Measurements from ENCODE around the gene KIDINS220.

KIDINS220 gene

GRCh38 chr2:8753609-8754008 lies 83.8 kb downstream of the KIDINS220 start:
- Histone ChIP-seq H3K79me2 (ENCODE audit: insufficient read depth, low read length) (no peaks in the 10 kb centered on the region), H3K27me3 (ENCODE audit: insufficient read depth, low read length, poor library complexity) (no peaks in the 10 kb centered on the region), H3K9ac (ENCODE audit: low read depth, low read length) (no peak overlapping the region), H3K9me3 (ENCODE audit: insufficient read depth, low read length, severe bottlenecking) (peaks cover 4% of the 10 kb centered on the region), H4K20me1 (ENCODE audit: insufficient read depth, low read length) (no peaks in the 10 kb centered on the region), H3K4me2 (ENCODE audit: insufficient read depth, low read length) (no peak overlapping the region), H3K4me3 (ENCODE audit: low read depth in 1 of 2, low read length in 2 of 2) (no peak overlapping the region), H2AFZ (ENCODE audit: low read depth, low read length) (no peak overlapping the region), H3K4me1 (ENCODE audit: insufficient read depth, low read length) (no peaks in the 10 kb centered on the region), H3K36me3 (ENCODE audit: insufficient read depth, low read length) (peaks cover 36% of the 10 kb centered on the region), H3K27ac (ENCODE audit: low read length) (no peak overlapping the region)
- TF ChIP-seq CTCF (IDR thresholded peaks at IDR 0.05; ENCODE audit: borderline replicate concordance, extremely low read depth, low read length, poor library complexity, severe bottlenecking) = no peak
- TF ChIP-seq EZH2 (IDR thresholded peaks at IDR 0.05; ENCODE audit: borderline replicate concordance, low read depth, low read length, severe bottlenecking) = no peak
- ATAC-seq (ENCODE audit: insufficient read depth, low read depth) = no peak
- DNase-seq = no peak

GRCh38 chr2:8752385-8752784 lies 85.0 kb downstream of the KIDINS220 start:
- peaks cover 4% of the 10 kb centered on the region for H3K9me3 ChIP-seq (ENCODE audit: insufficient read depth, low read length, severe bottlenecking)
- no peak for TF ChIP-seq CTCF (IDR thresholded peaks at IDR 0.05; ENCODE audit: borderline replicate concordance, extremely low read depth, low read length, poor library complexity, severe bottlenecking)
- TF ChIP-seq EZH2 (IDR thresholded peaks at IDR 0.05; ENCODE audit: borderline replicate concordance, low read depth, low read length, severe bottlenecking) = no peak
- ATAC-seq (ENCODE audit: insufficient read depth, low read depth) (no peak), DNase-seq (no peak)
- no peaks in the 10 kb centered on the region for H3K27me3 ChIP-seq (ENCODE audit: insufficient read depth, low read length, poor library complexity)
- H3K79me2 ChIP-seq (ENCODE audit: insufficient read depth, low read length) = no peaks in the 10 kb centered on the region
- no peak overlapping the region for H3K4me3 ChIP-seq (ENCODE audit: low read depth in 1 of 2, low read length in 2 of 2)
- no peaks in the 10 kb centered on the region for H3K4me1 ChIP-seq (ENCODE audit: insufficient read depth, low read length)
- no peak overlapping the region for H2AFZ ChIP-seq (ENCODE audit: low read depth, low read length)
- H3K9ac ChIP-seq (ENCODE audit: low read depth, low read length) = no peak overlapping the region
- H3K4me2 ChIP-seq (ENCODE audit: insufficient read depth, low read length) = no peak overlapping the region
- H3K27ac ChIP-seq (ENCODE audit: low read length) = no peak overlapping the region
- peaks cover 39% of the 10 kb centered on the region for H3K36me3 ChIP-seq (ENCODE audit: insufficient read depth, low read length)
- H4K20me1 ChIP-seq (ENCODE audit: insufficient read depth, low read length) = no peaks in the 10 kb centered on the region

- DNase-seq = no peak
- ATAC-seq (ENCODE audit: insufficient read depth, low read depth) = no peak
Measured at GRCh38 chr2:8750221-8750620, 87.2 kb downstream of the KIDINS220 start.

More at GRCh38 chr2:8750221-8750620, 87.2 kb downstream of the KIDINS220 start:
- Histone ChIP-seq H3K4me1 (ENCODE audit: insufficient read depth, low read length) (no peaks in the 10 kb centered on the region), H3K27me3 (ENCODE audit: insufficient read depth, low read length, poor library complexity) (no peaks in the 10 kb centered on the region), H3K9me3 (ENCODE audit: insufficient read depth, low read length, severe bottlenecking) (no peaks in the 10 kb centered on the region), H3K4me3 (ENCODE audit: low read depth in 1 of 2, low read length in 2 of 2) (no peak overlapping the region), H3K4me2 (ENCODE audit: insufficient read depth, low read length) (no peak overlapping the region), H3K79me2 (ENCODE audit: insufficient read depth, low read length) (no peaks in the 10 kb centered on the region), H4K20me1 (ENCODE audit: insufficient read depth, low read length) (no peaks in the 10 kb centered on the region), H2AFZ (ENCODE audit: low read depth, low read length) (no peak overlapping the region), H3K36me3 (ENCODE audit: insufficient read depth, low read length) (peaks cover 33% of the 10 kb centered on the region), H3K9ac (ENCODE audit: low read depth, low read length) (no peak overlapping the region), H3K27ac (ENCODE audit: low read length) (no peak overlapping the region)
- TF ChIP-seq EZH2 (IDR thresholded peaks at IDR 0.05; ENCODE audit: borderline replicate concordance, low read depth, low read length, severe bottlenecking) (no peak), CTCF (IDR thresholded peaks at IDR 0.05; ENCODE audit: borderline replicate concordance, extremely low read depth, low read length, poor library complexity, severe bottlenecking) (no peak)
